T-helper 2 cell treated with Interferon-gamma antibody and Interleukin-4, amounts not matched to agents 100 ng/mL and 5 ng/mL, for 36 hours (primary cell): ENCODE results near the gene PACC1. TPM values are rescaled to one million over a fixed set of nuclear protein-coding genes. Genes with fewer than 3 reads are reported as not detected.

Experiments
- intact Hi-C: fragments of 100-400 bp; cut with micrococcal nuclease; formaldehyde crosslinking; loops from one replicate; pipeline ENCODE4 v1.15.1; 2023
- total RNA-seq: library from RNA; stranded (reverse); gene quantifications from 2 replicates; pipeline ENCODE4 v1.2.3, GENCODE V29; 2022

Gene PACC1
- total RNA-seq, 1 donor from 2014 or later, result 15.6 TPM

- intact Hi-C loops, result no loop called here
These were observed 25.7 kb upstream of the PACC1 start for GRCh38 chr1:212440419-212440818.

- intact Hi-C loops, result loop anchor here (10.0 kb wide), 1 partner anchor 604 kb away; the partner anchor contains the start of gene LPGAT1
These were observed 24.1 kb upstream of the PACC1 start for GRCh38 chr1:212438831-212439237.

- intact Hi-C loops, result loop anchor here (10.0 kb wide), 1 partner anchor 602 kb away; the partner anchor contains the start of gene LPGAT1
These were observed 22.6 kb upstream of the PACC1 start for GRCh38 chr1:212437179-212437798.

DNA sequence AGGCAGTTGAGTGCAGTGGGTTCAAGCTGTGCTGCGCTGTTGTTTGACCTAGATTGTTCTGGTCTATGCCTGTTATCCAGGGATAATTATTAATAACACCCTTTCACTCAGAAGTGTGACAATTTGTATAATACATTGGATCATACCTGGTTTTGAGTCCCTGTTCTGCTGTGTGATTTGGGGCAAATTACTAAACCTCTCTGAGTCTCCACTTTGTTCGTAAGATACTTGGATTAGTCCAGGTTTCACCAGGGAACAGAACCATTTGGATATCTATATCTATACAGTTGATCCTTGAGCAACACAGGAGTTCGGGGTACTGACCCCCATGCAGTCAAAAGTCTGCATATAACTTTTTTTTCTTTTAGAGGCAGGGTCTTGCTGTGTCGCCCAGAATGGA, 20.3 kb upstream of the PACC1 start:
- intact Hi-C loops, result loop anchor here (5.0 to 10.0 kb wide), 3 partner anchors 122 to 600 kb away; partner anchors contain the start of genes ATF3 and LPGAT1

GRCh38 chr1:212433577-212434462, 19.1 kb upstream of the PACC1 start:
- intact Hi-C loops, result loop anchor here (2.0 to 10.0 kb wide), 4 partner anchors 123 to 599 kb away; partner anchors contain the start of genes ATF3, LPGAT1 and PPP2R5A

GRCh38 chr1:212432661-212433576, 18.2 kb upstream of the PACC1 start, which contains the start of gene NENF:
NENF (plus strand) TSS chr1:212432920; CDS start chr1:212432944, 24 bp downstream.
- intact Hi-C loops, result loop anchor here (1.0 to 10.0 kb wide), 5 partner anchors 19 to 598 kb away; partner anchors contain the start of genes ATF3, LPGAT1, PACC1 and PPP2R5A

DNA sequence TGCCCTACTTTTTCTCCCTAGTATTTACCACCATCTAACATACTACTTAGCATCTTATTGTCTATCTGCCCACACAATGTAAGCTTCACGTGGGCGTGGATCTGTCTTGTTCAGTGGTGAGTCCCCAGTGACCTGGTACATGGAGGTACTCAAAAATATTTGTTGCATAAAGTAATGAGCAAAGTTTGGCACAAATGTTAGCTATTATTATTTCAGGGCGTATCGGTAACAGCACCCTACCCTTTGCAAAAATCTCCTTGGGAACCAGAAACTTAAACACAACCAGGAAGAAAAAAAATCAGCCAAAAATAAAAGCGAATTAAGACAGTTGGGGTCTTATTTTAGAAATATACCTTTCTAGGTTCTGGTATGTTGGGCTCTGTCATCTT, 17.6 kb upstream of the PACC1 start:
- intact Hi-C loops, result loop anchor here (1.0 to 10.0 kb wide), 5 partner anchors 18 to 597 kb away; partner anchors contain the start of genes ATF3, LPGAT1, PACC1 and PPP2R5A

GRCh38 chr1:212431644-212432043, 17.0 kb upstream of the PACC1 start:
- intact Hi-C loops, result loop anchor here (1.0 to 10.0 kb wide), 5 partner anchors 17 to 597 kb away; partner anchors contain the start of genes ATF3, LPGAT1, PACC1 and PPP2R5A

DNA sequence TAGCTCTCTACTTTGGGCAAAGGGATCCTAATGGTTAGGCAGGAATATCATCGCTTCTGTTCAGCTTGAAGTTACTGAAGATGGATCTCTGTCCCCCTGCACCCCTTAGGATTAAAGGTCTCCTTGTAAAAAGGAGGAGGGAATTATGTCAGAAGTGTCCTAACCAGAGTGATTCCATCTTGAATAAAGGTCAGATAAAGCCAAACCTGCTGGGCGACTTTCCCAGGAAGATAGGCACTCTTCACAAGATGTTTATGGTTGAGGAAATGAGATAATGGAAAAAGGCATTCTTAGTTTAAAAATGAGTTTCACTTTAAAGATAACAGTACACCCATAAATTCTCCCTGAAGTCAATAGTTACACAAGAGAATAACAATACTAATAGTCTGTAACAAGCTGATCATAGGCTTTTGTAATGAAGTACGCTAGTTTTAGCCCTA, 16.3 kb upstream of the PACC1 start:
- intact Hi-C loops, result loop anchor here (5.0 to 10.0 kb wide), 3 partner anchors 126 to 596 kb away; partner anchors contain the start of genes ATF3 and LPGAT1

DNA sequence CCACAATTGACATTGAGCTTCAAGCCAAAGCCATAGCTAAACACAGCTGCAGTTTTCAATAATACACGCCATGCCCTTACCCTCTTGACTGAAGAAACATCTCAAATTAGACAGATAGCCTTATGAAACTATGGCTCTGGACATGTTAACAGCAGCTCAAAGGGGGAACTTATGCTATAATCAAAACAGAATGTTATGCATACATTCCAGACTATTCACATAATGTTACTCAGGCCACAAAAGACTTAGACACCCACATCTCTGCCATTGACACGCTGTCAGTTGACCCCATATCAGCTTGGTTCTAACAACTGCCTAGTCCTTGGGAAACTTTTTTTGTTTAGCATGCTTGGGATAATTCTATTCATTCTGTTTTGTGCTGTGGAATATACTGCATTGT, 15.7 kb upstream of the PACC1 start:
- intact Hi-C loops, result loop anchor here (5.0 to 10.0 kb wide), 3 partner anchors 127 to 596 kb away; partner anchors contain the start of genes ATF3 and LPGAT1

DNA sequence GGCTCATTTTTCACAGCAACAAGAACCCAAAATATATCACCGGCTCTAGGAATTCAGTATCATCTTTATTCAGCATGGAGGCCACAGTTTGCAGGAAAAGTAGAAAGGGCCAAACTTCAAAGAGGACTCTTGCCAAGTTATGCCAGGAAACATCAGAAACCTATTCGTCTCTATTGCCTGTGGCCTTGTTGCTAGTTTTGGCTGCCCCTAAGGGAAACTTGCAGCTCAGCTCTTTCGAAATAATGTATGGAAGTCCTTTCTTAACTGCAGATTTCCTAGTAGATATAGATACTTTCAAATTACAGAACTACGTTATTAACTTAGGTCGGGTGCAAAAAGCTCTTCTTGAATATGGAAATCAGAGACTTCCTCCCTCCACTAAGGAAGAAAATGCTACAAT, 13.8 kb upstream of the PACC1 start:
- intact Hi-C loops, result no loop called here

GRCh38 chr1:212423879-212424278, 9.2 kb upstream of the PACC1 start:
- intact Hi-C loops, result no loop called here

DNA sequence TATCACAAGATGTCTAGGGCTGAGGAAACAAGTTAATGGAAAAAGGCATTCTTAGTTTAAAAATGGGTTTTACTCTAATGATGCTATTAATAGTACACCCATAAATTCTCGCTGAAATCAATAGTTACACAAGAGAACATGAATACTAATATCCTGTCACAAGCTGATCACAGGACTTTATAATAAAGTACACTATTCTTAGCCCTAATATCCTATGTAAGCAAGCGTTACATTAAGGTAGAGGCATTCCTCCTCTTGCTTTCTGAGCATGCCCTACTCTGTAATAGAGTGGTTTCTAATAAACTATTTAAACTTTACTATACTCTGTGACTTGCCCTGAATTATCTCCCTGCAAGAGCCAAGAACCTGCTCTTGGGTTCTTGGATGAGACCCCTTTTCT, 6.5 kb upstream of the PACC1 start:
- intact Hi-C loops, result no loop called here

- intact Hi-C loops, result loop anchor here (10.0 kb wide), 1 partner anchor 840 kb away; the partner anchor contains the start of gene SLC30A1
These were observed 588 bp upstream of the PACC1 start for GRCh38 chr1:212415107-212415841.

DNA sequence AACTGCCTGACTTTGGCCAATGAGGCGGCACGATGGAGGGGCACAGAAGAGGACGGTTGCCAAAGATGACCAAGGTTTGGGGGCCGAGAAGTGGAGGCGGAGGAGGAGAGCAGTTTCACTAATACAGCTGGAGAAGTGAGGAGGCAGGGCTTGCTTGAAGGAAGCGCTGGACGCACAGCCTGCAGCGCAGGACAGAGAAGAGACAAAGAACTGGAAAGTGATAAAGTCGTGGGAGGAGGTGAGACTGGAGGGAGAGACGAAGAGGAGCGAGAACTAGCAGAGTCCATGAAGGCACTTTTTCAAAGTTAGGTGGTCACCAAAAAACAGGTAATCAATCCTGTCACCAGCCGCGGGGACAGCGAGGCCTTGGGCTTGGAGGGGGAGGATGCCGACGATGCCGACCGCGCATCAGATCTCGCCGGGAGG, 771 bp downstream of the PACC1 start:
- intact Hi-C loops, result loop anchor here (1.0 to 10.0 kb wide), 5 partner anchors 18 to 839 kb away; partner anchors contain the start of genes DTL, INTS7, NENF and NSL1

DNA sequence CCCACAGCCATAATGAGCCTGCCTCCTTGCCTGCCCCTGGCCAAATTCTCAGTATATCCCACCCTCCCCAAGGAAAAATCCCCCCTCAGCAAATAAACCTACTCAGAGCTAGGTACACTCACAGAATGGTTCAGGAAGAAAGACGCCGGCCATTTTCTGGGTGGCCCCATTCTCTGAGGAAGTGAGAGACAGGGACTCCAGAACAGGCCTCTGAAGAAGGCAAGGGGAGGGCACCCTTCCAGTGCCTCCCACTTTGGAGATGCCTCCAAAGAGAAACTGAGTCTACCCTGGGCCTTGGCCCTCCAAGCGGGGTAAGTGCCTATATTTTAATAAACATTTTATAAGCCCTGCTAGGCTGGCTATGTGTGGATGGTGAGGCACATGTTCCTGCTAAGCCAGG, 2.3 kb downstream of the PACC1 start:
- intact Hi-C loops, result loop anchor here (10.0 kb wide), 1 partner anchor 838 kb away; the partner anchor contains the start of gene SLC30A1

- intact Hi-C loops, result loop anchor here (10.0 kb wide), 1 partner anchor 836 kb away; the partner anchor contains the start of gene SLC30A1
These were observed 4.4 kb downstream of the PACC1 start for GRCh38 chr1:212410231-212410820.

- intact Hi-C loops, result no loop called here
These were observed 11.9 kb downstream of the PACC1 start for GRCh38 chr1:212402666-212403321.
